Hepatocyte (in vitro differentiated cells): Measurements from ENCODE around the gene ACTA2. TPM values are rescaled to one million over a fixed set of nuclear protein-coding genes. Genes with fewer than 3 reads are reported as not detected.
A peak's percentile ranks its signal among the peaks of the same experiment; 100 is the strongest.

Source experiments
- DNase-seq: peaks from one replicate; pipeline ENCODE4 v3.0.0-alpha.2; 2016; ENCODE audit warnings: low spot score
- H2AFZ ChIP-seq: fragments of 200-600 bp; sonication (generic); 2 replicates; pipeline ENCODE4 v1.6.0; 2016; ENCODE audit warnings: antibody characterized with exemption, mild to moderate bottlenecking
- H3K27ac ChIP-seq: fragments of 200-600 bp; sonication (generic); 2 replicates; pipeline ENCODE4 v1.5.1; 2016; ENCODE audit warnings: mild to moderate bottlenecking
- H3K27me3 ChIP-seq: fragments of 200-600 bp; sonication (generic); 2 replicates; pipeline ENCODE4 v1.6.1; 2016
- H3K36me3 ChIP-seq: fragments of 200-600 bp; sonication (generic); replicated peaks from 2 replicates; pipeline ENCODE4 v1.5.1; 2016; ENCODE audit warnings: low read depth; ENCODE audit not compliant: insufficient read depth
- H3K4me1 ChIP-seq: fragments of 200-600 bp; sonication (generic); 2 replicates; pipeline ENCODE4 v1.5.1; 2016; ENCODE audit warnings: mild to moderate bottlenecking, moderate library complexity; ENCODE audit not compliant: insufficient read depth
- H3K4me2 ChIP-seq: fragments of 200-600 bp; sonication (generic); 2 replicates; pipeline ENCODE4 v1.6.0; 2016
- H3K4me3 ChIP-seq: fragments of 200-600 bp; sonication (generic); 2 replicates; pipeline ENCODE4 v1.5.1; 2016; ENCODE audit warnings: mild to moderate bottlenecking
- H3K79me2 ChIP-seq: fragments of 200-600 bp; sonication (generic); 2 replicates; pipeline ENCODE4 v1.6.0; 2017; ENCODE audit warnings: mild to moderate bottlenecking
- H3K9me2 ChIP-seq: fragments of 200-600 bp; sonication (generic); replicated peaks from 2 replicates; pipeline ENCODE4 v1.6.0; 2017; ENCODE audit warnings: mild to moderate bottlenecking; ENCODE audit not compliant: insufficient read depth
- H3K9me3 ChIP-seq: fragments of 200-600 bp; sonication (generic); 2 replicates; pipeline ENCODE4 v1.5.1; 2016; ENCODE audit warnings: low read depth, mild to moderate bottlenecking
- H4K20me1 ChIP-seq: fragments of 200-600 bp; sonication (generic); 2 replicates; pipeline ENCODE4 v1.6.0; 2016; ENCODE audit warnings: mild to moderate bottlenecking; ENCODE audit not compliant: insufficient read depth, poor library complexity, severe bottlenecking
- EZH2 ChIP-seq: fragments of 200-600 bp; sonication (generic); IDR thresholded peaks from 2 replicates; pipeline ENCODE4 v1.6.1; 2016; ENCODE audit warnings: antibody characterized with exemption, mild to moderate bottlenecking, borderline replicate concordance
- EZH2phosphoT487 ChIP-seq: fragments of 200-600 bp; sonication (generic); IDR thresholded peaks from one replicate; pipeline ENCODE4 v1.6.1; 2018; ENCODE audit warnings: antibody characterized with exemption, mild to moderate bottlenecking, low read depth, moderate library complexity; ENCODE audit not compliant: unreplicated experiment, severe bottlenecking
- WGBS: methylation state at CpG from one replicate; pipeline ENCODE4 v1.1.6; 2016; ENCODE audit warnings: low lambda C conversion rate; ENCODE audit errors: missing lambda C conversion rate; 5-methylcytosine and 5-hydroxymethylcytosine counted together
- polyA plus RNA-seq: library from polyadenylated mRNA; unstranded; fragments of >200 nt; fragmentation: Nextera tagmentation; extraction: Ambion mirVana; gene quantifications from 2 replicates; pipeline ENCODE4 v1.2.1, GENCODE V29; 2016
- total RNA-seq: library from RNA; depleted of rRNA; stranded (reverse); fragments of >200 nt; gene quantifications from 2 replicates; pipeline ENCODE4 v1.2.3, GENCODE V29; 2014
- TF ChIP-seq, protein P1 (sequence below): fragments of 200-600 bp; sonication (generic); IDR thresholded peaks from 2 replicates; pipeline ENCODE4 v1.5.1; 2016; ENCODE audit warnings: antibody characterized with exemption, mild to moderate bottlenecking; ENCODE audit not compliant: poor library complexity

ACTA2 gene
- 218 and 231 TPM in 2 replicates for total RNA-seq
- 207 and 251 TPM in 2 replicates for polyA plus RNA-seq

GRCh38 chr10:88952647-88953111 lies at the start of gene ACTA2:
Gene ACTA2, minus strand, starts transcription at chr10:88952773. Its CDS starts 3,843 bp downstream, at chr10:88948930.
- no peak within 1 kb of the TSS for H3K4me3 ChIP-seq
- no peaks in the 10 kb centered on the region for H3K9me3 ChIP-seq
- peak within 1 kb of the TSS; percentile 59 for H3K4me2 ChIP-seq
- H3K4me1 ChIP-seq, result peaks cover 25% of the 10 kb centered on the region
- no peaks in the 10 kb centered on the region for H3K79me2 ChIP-seq
- H3K9me2 ChIP-seq, result no peaks in the 10 kb centered on the region
- no peaks in the 10 kb centered on the region for H4K20me1 ChIP-seq
- H3K27ac ChIP-seq, result peak within 1 kb of the TSS; percentile 85
- no peaks in the 10 kb centered on the region for H3K27me3 ChIP-seq
- DNase-seq, result peak; percentile 25
- H3K36me3 ChIP-seq, result no peaks in the 10 kb centered on the region
- WGBS, result 65% methylated on average over 8 of the region's 8 CpGs
- TF ChIP-seq, protein P1, sequence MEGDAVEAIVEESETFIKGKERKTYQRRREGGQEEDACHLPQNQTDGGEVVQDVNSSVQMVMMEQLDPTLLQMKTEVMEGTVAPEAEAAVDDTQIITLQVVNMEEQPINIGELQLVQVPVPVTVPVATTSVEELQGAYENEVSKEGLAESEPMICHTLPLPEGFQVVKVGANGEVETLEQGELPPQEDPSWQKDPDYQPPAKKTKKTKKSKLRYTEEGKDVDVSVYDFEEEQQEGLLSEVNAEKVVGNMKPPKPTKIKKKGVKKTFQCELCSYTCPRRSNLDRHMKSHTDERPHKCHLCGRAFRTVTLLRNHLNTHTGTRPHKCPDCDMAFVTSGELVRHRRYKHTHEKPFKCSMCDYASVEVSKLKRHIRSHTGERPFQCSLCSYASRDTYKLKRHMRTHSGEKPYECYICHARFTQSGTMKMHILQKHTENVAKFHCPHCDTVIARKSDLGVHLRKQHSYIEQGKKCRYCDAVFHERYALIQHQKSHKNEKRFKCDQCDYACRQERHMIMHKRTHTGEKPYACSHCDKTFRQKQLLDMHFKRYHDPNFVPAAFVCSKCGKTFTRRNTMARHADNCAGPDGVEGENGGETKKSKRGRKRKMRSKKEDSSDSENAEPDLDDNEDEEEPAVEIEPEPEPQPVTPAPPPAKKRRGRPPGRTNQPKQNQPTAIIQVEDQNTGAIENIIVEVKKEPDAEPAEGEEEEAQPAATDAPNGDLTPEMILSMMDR, result no peak
- TF ChIP-seq EZH2phosphoT487, result no peak
- no peak for TF ChIP-seq EZH2
- no peak within 1 kb of the TSS for H2AFZ ChIP-seq

GRCh38 chr10:89001729-89002072 lies 49.1 kb upstream of the ACTA2 start:
- H3K79me2 ChIP-seq, result no peaks in the 10 kb centered on the region
- no peak for DNase-seq
- no peaks in the 10 kb centered on the region for H3K9me2 ChIP-seq
- no peak for TF ChIP-seq EZH2phosphoT487
- TF ChIP-seq, protein P1, result no peak
- no peak overlapping the region for H2AFZ ChIP-seq
- H3K27ac ChIP-seq, result no peak overlapping the region
- no peaks in the 10 kb centered on the region for H3K27me3 ChIP-seq
- whole genome bisulfite sequencing, result 70% methylated on average over 4 of the region's 4 CpGs
- H4K20me1 ChIP-seq, result no peaks in the 10 kb centered on the region
- no peaks in the 10 kb centered on the region for H3K4me1 ChIP-seq
- no peaks in the 10 kb centered on the region for H3K36me3 ChIP-seq
- no peak overlapping the region for H3K4me2 ChIP-seq
- H3K4me3 ChIP-seq, result no peak overlapping the region
- H3K9me3 ChIP-seq, result no peaks in the 10 kb centered on the region

DNA sequence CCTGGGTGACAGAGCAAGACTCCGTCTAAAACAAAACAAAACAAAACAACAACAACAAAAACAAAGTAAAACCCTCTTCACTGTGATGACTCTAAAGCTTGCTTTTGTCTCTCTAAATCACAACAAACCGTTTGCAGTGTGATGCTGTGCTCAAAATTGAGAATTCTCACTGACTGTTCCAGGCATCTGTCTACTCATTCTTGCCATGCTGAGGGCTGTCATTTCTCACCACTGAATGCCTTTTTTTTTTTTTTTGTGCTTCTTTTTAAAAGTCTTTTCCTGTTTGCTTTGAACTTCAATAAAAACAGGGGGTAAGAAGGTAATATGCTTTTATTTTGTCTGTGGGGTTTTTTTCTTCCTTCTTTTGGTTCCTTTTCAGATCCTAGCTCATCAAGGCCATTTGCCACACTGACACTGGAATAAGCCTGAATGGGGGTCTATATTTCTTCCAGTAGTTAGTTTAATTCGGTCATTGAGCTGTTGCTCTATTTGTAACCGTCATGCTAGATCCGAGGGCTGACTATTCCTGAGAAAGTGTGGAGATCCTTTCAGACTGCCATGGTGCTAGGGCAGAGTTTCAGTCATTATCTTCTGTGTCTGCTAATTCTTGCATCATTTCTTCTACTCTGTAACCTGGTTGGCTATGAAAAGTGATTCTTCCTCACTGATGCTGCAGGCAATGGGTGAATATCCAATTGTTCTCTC lies 48.6 kb upstream of the ACTA2 start:
- no peaks in the 10 kb centered on the region for H4K20me1 ChIP-seq
- no peaks in the 10 kb centered on the region for H3K27me3 ChIP-seq
- no peaks in the 10 kb centered on the region for H3K36me3 ChIP-seq
- no peak for TF ChIP-seq EZH2
- TF ChIP-seq, protein P1, result no peak
- no peak for TF ChIP-seq EZH2phosphoT487
- H3K27ac ChIP-seq, result no peak overlapping the region
- no peak overlapping the region for H2AFZ ChIP-seq
- no peak overlapping the region for H3K4me2 ChIP-seq
- WGBS, result 83% methylated on average over 5 of the region's 5 CpGs
- no peaks in the 10 kb centered on the region for H3K4me1 ChIP-seq
- H3K9me3 ChIP-seq, result no peaks in the 10 kb centered on the region
- no peaks in the 10 kb centered on the region for H3K9me2 ChIP-seq
- H3K4me3 ChIP-seq, result no peak overlapping the region
- no peaks in the 10 kb centered on the region for H3K79me2 ChIP-seq
- DNase-seq, result no peak
